Breast epithelium (tissue), 4 donors: ENCODE results near the gene ALOXE3. TPM values are rescaled to one million over a fixed set of nuclear protein-coding genes. Genes with fewer than 3 reads are reported as not detected.

Experiments used
- DNase-seq, 2 donors: peaks; one replicate each; pipeline ENCODE4 v3.0.0-alpha.2; 2019; ENCODE audit warnings: low spot score in 2 of 2
- H3K27ac ChIP-seq, 2 donors: fragments of 200-600 bp; sonication (generic) in 1 of 2; one replicate each; pipeline ENCODE4 v1.5.1; 2016 to 2019; ENCODE audit warnings: mild to moderate bottlenecking in 1 of 2
- H3K27me3 ChIP-seq, 2 donors: fragments of 200-600 bp; sonication (generic) in 1 of 2; one replicate each; pipeline versions ENCODE4 v1.5.1 to v1.6.0; 2017 to 2019; ENCODE audit warnings: control low read depth in 1 of 2, mild to moderate bottlenecking in 1 of 2
- H3K36me3 ChIP-seq: fragments of 200-600 bp; one replicate; pipeline ENCODE4 v1.5.1; 2019
- H3K4me1 ChIP-seq, 2 donors: fragments of 200-600 bp; sonication (generic); one replicate each; pipeline ENCODE4 v1.5.1; 2016 to 2019; ENCODE audit warnings: control low read depth in 1 of 2
- H3K4me3 ChIP-seq, 3 donors: fragments of 200-600 bp; sonication (generic); 1 replicate in 2 of 3; 2 replicates in 1 of 3; pipeline ENCODE4 v1.5.1; 2016 to 2019; ENCODE audit warnings: mild to moderate bottlenecking in 3 of 3, moderate library complexity in 2 of 3
- H3K9me3 ChIP-seq, 2 donors: fragments of 200-600 bp; sonication (generic) in 1 of 2; one replicate each; pipeline ENCODE4 v1.5.1; 2016 to 2019; ENCODE audit warnings: control low read depth in 1 of 2
- CTCF ChIP-seq, 3 donors: fragments of 450-650 bp; IDR thresholded peaks; one replicate each; pipeline ENCODE4 v1.5.1; 2016 to 2017; ENCODE audit warnings: antibody characterized with exemption in 3 of 3, mild to moderate bottlenecking in 3 of 3, moderate library complexity in 3 of 3
- POLR2A ChIP-seq: fragments of 450-650 bp; IDR thresholded peaks from one replicate; pipeline ENCODE4 v1.6.1; 2016; ENCODE audit warnings: antibody characterized with exemption, mild to moderate bottlenecking, moderate library complexity
- POLR2AphosphoS5 ChIP-seq, 3 donors: sonication (generic); formaldehyde crosslinking; IDR thresholded peaks; one replicate each; pipeline ENCODE4 v1.6.1; 2017; ENCODE audit warnings: antibody characterized with exemption in 3 of 3
- intact Hi-C: fragments of 100-400 bp; cut with DNase I; formaldehyde crosslinking; loops from one replicate; pipeline ENCODE4 v1.15.1; 2023; ENCODE audit warnings: low total_unique reads
- total RNA-seq, 3 donors: library from RNA; depleted of rRNA; stranded (reverse); fragments of >200 nt; gene quantifications; one replicate each; pipeline ENCODE4 v1.1.0, GENCODE V29; 2016

Gene ALOXE3
- total RNA-seq, 3 donors from 2014 or later, result 0.73 TPM; not detected in 2

GRCh38 chr17:8155996-8156245 is 37.6 kb upstream of the ALOXE3 start:
- H3K9me3 ChIP-seq, result no peaks in the 10 kb centered on the region
- H3K27ac ChIP-seq, result peak overlapping the region; percentile 99 to 100
- no peaks in the 10 kb centered on the region for H3K36me3 ChIP-seq
- H3K4me1 ChIP-seq, result peaks cover 6 to 13% of the 10 kb centered on the region in 2 donors
- H3K4me3 ChIP-seq, result peak overlapping the region; percentile 86 to 99 (median 90)
- TF ChIP-seq CTCF (IDR thresholded peaks at IDR 0.05) (no peak), POLR2AphosphoS5 (IDR thresholded peaks at IDR 0.05) (no peak), POLR2A (no peak)
- intact Hi-C loops, result no loop called here
- DNase-seq, result no peak
- no peaks in the 10 kb centered on the region for H3K27me3 ChIP-seq

GRCh38 chr17:8155231-8155995 is 37.1 kb upstream of the ALOXE3 start:
- intact Hi-C loops, result no loop called here
- peak in 1 of 2 donors; percentile 90 for DNase-seq

DNA sequence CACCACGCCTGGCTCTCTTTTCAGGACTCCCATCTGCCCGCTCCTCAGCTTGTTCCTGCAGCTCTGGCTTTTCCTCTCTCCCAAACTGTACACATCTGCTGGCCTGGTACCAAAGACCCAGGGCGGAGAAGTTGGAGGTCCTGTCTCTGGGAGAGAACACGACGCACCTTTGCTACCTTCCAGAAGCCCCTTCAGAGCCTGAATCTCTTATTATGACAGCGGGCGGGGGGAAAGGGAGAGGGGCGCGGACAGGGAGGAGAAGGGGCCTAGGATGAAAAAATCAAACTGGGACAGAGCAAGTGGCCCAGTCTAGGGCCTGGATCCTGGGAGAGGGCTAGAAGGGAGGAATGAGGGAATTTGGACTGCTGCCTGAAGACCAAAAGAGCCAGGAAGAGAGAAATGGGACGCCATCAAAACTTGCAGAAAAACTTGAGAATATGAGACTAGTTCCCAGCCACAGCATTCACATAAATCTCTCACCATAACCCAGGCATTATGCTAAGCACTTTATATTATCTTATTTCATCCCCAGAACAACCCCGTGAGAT is 36.4 kb upstream of the ALOXE3 start:
- H3K4me1 ChIP-seq, result peaks cover 10 to 13% of the 10 kb centered on the region in 2 donors
- intact Hi-C loops, result no loop called here
- H3K27me3 ChIP-seq, result no peaks in the 10 kb centered on the region
- peaks cover under 1% of the 10 kb centered on the region for H3K36me3 ChIP-seq
- peak overlapping the region; percentile 86 to 99 (median 90) for H3K4me3 ChIP-seq
- DNase-seq, result no peak
- H3K27ac ChIP-seq, result peak overlapping the region; percentile 99 to 100
- H3K9me3 ChIP-seq, result no peaks in the 10 kb centered on the region
- TF ChIP-seq CTCF (IDR thresholded peaks at IDR 0.05) (no peak), POLR2A (no peak), POLR2AphosphoS5 (IDR thresholded peaks at IDR 0.05) (no peak)

More at GRCh38 chr17:8155231-8155995, 37.1 kb upstream of the ALOXE3 start:
- Histone ChIP-seq H3K27me3 (no peaks in the 10 kb centered on the region), H3K36me3 (no peaks in the 10 kb centered on the region), H3K4me3 (peak overlapping the region; percentile 86 to 99 (median 90)), H3K27ac (peak overlapping the region; percentile 99 to 100), H3K4me1 (peaks cover 8 to 10% of the 10 kb centered on the region in 2 donors), H3K9me3 (no peaks in the 10 kb centered on the region)
- TF ChIP-seq POLR2A, result peak; percentile 67
- peak in 2 of 3 donors; percentile 50 to 77 for TF ChIP-seq POLR2AphosphoS5 (IDR thresholded peaks at IDR 0.05)
- peak in 1 of 3 donors; percentile 1 for TF ChIP-seq CTCF (IDR thresholded peaks at IDR 0.05)

DNA sequence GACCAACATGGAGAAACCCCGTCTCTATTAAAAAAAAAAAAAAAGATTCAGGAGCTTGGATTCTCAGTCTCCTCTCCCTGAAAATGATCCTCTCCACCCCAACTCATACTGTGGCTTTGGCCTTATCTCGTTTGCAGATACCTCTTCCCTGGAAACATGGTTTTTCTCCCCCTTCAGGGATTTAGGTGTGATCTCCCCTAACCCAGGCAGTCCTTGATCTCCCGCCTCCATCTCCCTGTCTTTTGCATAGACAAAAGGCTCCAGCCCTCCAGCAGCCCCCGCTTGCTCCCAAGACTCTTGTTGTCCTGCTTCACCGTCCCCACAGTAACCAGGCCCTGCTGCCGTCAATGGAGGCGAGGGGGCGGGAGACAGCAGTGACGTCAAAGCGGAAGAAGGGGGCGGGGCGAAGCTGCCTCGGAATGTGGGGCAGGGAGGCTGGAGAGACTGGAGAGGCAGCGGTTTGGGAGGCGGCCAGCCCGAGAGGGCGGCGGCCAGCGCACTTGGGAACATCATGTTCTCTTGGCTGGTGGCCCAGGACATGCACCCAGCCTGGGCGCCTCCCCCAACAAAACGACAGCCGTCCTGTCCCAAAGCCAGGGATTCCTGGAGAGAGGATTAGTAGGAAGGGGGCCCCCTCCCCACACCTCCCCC is 35.8 kb upstream of the ALOXE3 start:
- H3K36me3 ChIP-seq, result peaks cover 4% of the 10 kb centered on the region
- H3K4me3 ChIP-seq, result peak overlapping the region; percentile 86 to 99 (median 90)
- intact Hi-C loops, result no loop called here
- peak; percentile 100 for DNase-seq
- H3K4me1 ChIP-seq, result peaks cover 10 to 13% of the 10 kb centered on the region in 2 donors
- peak overlapping the region; percentile 99 to 100 for H3K27ac ChIP-seq
- peak; percentile 98 to 100 (median 99) for TF ChIP-seq POLR2AphosphoS5 (IDR thresholded peaks at IDR 0.05)
- peak; percentile 34 for TF ChIP-seq POLR2A
- TF ChIP-seq CTCF (IDR thresholded peaks at IDR 0.05), result peak in 1 of 3 donors; percentile 15
- H3K27me3 ChIP-seq, result no peaks in the 10 kb centered on the region
- no peaks in the 10 kb centered on the region for H3K9me3 ChIP-seq

DNA sequence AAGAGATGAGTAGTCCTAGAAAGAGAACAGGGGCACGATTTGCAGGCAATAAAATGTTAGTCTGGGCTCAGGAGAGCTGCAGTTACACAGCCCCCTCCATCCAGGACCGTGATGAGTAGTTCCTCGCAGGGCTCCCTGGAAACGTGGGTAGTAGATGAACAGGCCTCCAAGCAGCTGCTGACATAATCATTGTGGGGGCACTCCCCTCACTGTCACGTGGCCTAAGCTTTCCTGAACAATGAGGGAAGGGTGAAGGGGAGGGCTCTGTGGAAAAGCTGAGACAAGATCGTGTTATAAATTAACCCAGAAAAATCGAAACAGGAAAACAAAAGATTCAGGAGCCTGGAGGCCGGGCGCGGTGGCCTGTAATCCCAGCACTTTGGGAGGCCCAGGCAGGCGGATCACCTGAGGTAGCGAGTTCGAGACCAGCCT is 35.2 kb upstream of the ALOXE3 start:
- TF ChIP-seq POLR2A (no peak), POLR2AphosphoS5 (IDR thresholded peaks at IDR 0.05) (peak; percentile 46 to 75 (median 65))
- H3K36me3 ChIP-seq, result peaks cover 6% of the 10 kb centered on the region
- no peaks in the 10 kb centered on the region for H3K27me3 ChIP-seq
- peak in 1 of 2 donors; percentile 79 for DNase-seq
- peak overlapping the region; percentile 86 to 99 (median 90) for H3K4me3 ChIP-seq
- intact Hi-C loops, result no loop called here
- peak overlapping the region; percentile 99 to 100 for H3K27ac ChIP-seq
- H3K9me3 ChIP-seq, result no peaks in the 10 kb centered on the region
- peaks cover 10 to 13% of the 10 kb centered on the region in 2 donors for H3K4me1 ChIP-seq
